T-helper 22 cell (primary cell): ENCODE measurements around the gene WASF2.
"Not testable (repeated sequence)": the region's sequence is repeated elsewhere in the genome, so short reads cannot be mapped to it uniquely, and the experiment has no call there.

ENCODE experiments used
- DNase-seq: peaks from one replicate; pipeline ENCODE4 v3.0.0-alpha.2; 2020; ENCODE audit warnings: low read depth

Gene WASF2

GRCh38 chr1:27451343-27451742 lies 38.6 kb downstream of the WASF2 start:
- no peak for DNase-seq

DNA sequence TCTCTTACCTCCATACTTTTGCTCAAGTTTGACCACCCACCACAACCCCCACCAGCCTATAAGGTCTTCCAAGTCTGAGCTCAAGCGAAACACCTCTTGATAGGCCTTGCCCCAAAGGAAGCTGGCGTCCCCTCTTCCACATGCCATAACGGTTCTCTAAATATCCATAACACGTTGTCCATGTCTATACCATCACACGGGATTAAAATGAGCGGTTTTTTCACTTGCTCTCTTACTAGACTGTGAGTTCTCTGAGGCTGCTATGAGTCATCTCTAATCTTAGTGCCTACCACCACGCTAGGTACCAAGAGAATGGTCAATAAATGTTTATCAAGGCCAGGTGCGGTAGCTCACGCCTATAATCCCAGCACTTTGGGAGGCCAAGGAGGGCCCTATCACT lies 41.0 kb downstream of the WASF2 start:
- DNase-seq: no peak

- no peak for DNase-seq
Measured at GRCh38 chr1:27447883-27448282, 42.1 kb downstream of the WASF2 start.

- DNase-seq: no peak
Measured at GRCh38 chr1:27447399-27447798, 42.6 kb downstream of the WASF2 start.

DNA sequence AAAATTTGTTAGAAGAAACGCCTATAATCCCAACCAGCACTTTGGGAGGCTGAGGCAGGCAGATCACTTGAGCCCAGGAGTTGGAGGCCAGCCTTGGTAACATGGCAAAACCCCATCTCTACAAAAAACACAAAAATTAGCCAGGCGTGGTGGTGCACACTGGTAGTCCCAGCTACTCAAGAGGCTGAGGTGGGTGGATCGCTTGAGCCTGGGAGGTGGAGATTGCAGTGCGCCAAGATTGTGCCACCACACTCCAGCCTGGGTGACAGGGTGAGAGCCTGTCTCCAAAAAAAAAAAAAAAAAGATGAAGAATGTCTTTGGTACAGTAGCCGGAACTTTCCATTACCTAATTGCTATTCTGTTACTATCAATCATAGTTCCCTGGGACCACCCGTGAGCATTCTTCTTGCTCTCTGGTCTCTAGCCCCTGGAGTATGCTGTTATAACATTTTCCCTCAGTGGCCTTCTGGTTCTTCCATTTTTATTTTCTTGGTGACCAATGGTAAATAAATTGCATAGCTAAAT lies 43.4 kb downstream of the WASF2 start:
- DNase-seq: no peak

DNA sequence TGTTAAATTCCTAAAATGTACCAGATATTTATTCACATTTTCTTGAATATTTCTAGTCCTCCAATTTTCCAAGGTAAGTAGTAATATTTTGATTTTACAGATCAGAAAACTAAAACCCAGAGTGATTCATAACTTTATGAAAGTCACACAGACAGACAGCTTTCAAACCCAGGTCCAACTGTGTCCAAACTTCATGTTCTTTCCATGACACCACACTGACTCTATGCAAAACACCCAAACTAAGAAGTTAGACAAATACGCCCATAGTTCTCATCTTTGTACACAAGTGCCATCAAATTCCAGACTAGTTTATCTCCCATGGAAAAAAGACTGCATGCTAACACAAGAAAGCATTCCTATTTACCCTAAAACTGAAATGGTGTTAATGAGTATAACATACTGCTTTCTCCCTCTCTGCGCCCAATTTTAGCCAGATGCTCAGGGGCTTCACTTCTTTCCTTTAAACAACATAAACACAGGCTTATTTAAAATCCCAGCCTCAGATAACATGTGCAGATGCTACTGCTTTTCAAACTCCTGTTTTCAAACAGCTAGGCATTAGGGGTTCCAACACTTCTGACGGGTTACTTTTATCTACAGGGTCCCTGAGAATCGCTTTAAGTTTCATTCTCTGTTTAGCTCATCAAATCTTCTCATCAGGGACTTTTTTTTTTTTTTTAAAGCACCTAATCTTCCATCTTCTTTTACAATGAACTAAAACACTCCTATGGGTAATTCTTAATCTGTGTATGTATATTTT lies 44.6 kb downstream of the WASF2 start:
- DNase-seq: no peak

- DNase-seq: no peak
Measured at GRCh38 chr1:27444632-27445031, 45.3 kb downstream of the WASF2 start.

DNA sequence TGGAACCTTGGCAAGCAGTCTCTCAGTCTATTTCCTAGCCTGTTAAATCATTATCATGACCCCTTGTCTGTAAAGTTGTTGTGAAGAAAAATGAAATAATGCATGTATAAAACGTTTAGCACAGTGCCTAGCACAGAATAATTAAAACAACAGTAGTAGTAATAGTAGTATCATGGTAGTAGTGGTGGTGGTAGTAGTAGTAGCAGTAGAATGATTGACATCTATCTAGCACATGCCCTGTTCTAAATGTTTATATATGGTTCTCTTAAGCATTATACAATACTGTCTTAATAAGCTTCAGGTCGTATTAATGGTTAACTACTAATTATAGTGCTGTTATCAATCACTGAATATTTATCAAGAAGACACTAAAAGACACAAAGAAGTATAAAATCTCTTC lies 50.8 kb downstream of the WASF2 start:
- no peak for DNase-seq

- DNase-seq: no peak
Measured at GRCh38 chr1:27438621-27439061, 51.3 kb downstream of the WASF2 start.

DNA sequence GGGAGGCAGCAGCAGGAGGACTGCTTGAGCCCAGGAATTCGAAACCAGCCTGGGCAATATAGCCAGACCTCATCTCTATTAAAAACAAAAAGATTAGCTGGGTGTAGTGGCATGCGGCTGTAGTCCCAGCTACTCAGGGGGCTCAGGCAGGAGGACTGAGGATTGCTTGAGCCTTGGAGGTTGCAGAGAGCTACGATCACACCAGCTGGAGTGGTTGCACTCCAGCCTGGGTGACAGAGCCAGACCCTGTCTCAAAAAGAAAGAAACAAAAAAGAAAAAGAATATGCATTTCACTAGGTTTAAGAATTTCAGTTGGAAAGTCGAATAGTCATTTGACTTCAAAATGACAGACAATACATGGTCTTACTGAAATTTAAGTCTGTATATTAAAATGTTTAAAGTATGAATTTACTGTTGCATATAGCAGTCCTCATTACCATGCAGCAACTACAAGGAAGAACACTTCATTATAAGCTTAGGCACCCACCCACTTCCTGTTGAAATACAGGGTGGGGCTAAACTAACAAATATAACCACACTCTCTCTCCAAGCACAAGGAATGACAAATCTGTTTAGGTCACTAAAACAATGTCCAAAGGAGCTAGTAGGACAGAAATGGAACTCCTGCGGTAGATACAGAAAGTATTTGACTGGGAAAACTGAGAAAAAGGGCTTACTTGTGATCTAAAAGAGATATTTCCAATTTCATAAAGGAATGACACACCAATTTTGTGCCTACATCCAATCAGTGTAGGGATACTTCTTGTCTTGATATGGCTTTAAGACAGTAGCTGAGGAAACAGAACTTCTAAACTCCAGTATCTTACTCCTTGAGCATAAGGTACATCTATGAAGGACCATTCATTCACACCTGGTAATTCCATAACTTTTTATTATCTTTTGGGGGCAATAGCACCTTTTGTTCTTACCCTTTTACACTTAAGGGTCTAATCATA lies 53.5 kb downstream of the WASF2 start:
- no peak for DNase-seq

DNA sequence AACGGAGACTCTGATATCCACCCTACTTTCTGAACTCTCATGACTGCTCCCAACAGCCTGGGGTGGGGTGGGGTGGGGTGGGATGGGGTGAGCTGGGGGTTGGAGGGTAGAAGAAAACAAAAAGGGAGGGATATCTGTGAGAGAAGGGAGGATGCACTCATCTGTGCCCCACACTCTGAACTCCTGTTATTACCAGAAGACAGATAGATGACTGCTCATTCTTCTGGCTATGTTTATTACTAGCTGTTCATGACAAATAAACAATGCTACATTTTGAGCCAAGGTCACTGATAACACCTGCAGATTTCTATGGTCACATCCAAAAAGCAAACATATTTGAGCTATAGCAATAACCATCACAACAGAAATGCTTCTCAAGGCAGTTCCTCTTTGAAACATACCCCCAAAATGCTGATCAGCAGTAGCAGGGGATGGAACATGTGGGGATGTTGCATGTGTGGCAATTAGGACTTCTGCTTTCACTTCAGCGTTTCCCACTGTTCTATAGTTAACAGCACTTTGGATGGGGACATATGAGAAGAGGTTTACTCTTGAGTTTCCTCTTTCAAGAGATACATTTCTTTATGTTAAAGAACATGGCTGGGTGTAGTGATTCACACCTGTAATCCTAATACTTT lies 54.3 kb downstream of the WASF2 start:
- DNase-seq: no peak

DNA sequence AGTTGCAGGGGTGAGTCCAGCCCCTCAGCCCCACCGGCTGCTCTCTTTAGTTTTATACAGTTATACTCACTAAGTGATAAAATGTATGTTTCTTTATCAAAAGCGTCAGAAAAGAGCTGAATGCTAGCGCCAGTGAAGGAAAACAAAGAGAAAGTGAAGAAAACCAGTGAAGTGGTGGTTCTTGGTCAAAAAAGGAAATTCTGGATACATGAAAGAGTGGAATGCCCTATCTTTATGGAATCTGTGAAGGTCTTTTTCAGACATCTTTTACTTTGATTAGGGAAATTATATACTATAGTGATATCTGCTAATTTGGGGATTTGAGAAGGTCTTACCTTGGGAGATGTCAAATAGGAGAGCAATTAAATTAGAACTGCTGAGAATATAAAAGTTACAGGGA lies 56.3 kb downstream of the WASF2 start:
- DNase-seq: no peak

DNA sequence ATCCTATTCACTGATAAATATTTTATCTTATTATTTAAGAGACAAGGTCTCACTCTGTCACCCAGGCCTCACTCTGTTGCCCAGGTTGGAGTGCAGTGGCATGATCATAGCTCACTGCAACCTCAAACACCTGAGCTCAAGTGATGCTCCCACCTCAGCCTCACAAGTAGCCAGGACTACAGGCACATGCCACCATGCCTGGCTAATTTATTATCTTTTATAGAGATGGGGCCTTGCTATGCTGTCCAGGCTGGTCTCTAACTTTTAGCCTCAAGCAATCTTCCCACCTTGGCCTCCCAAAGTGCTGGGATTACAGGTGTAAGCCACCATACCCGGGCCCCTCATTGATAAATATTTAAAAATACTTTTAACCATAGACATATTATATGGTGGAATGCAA lies 57.2 kb downstream of the WASF2 start:
- DNase-seq: not testable (repeated sequence)

DNA sequence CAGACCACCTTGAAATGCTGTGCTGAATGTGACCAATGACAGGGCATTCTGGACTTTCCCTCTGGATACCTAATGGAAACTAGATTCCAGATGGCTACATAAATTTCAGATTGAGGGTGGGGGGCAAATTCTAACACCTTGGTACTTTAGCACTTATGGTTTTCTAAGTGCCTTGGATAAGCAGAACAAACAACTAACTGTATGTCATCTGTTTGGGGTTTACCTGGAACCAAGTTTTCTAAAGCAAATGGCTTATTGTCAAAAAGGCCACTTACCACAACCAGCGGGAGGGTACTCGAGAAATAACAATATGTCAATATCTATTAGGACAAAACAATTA lies 58.4 kb downstream of the WASF2 start:
- DNase-seq: no peak

GRCh38 chr1:27430903-27431600 lies 58.9 kb downstream of the WASF2 start:
- DNase-seq: no peak

- no peak for DNase-seq
Measured at GRCh38 chr1:27429029-27429425, 60.9 kb downstream of the WASF2 start.

- no peak for DNase-seq
Measured at GRCh38 chr1:27428316-27429028, 61.5 kb downstream of the WASF2 start.

- no peak for DNase-seq
Measured at GRCh38 chr1:27427816-27428315, 62.1 kb downstream of the WASF2 start.

DNA sequence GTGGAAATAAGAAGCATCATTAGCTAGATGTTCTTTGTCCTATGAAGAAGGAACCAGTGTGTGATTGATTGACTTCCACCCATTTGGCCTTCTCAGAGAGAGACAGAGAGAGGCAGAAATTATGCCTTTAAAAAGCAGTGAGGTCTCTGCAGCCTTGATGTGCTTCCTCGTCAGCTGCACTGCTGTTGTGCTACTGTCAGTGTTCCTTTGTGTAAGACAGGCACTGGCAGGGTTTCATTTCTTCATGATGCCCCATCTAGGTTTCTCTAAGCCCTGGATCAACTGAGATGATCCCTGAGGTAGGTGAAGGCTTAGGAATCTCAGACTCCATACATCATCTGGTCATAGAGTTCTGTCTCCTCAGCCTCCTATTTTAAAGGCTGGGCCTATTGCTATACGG lies 62.6 kb downstream of the WASF2 start:
- DNase-seq: no peak

- no peak for DNase-seq
Measured at GRCh38 chr1:27423709-27424108, 66.3 kb downstream of the WASF2 start.
